Activated T-cell treated with anti-CD3 and anti-CD28 coated beads for 24 hours (primary cell): ENCODE measurements around the gene PADI3.
"Not testable (repeated sequence)": the region's sequence is repeated elsewhere in the genome, so short reads cannot be mapped to it uniquely, and the experiment has no call there.

Experiments used
- DNase-seq: peaks from one replicate; pipeline ENCODE4 v3.0.0-alpha.2; 2020; ENCODE audit warnings: low read depth

PADI3 gene

DNA sequence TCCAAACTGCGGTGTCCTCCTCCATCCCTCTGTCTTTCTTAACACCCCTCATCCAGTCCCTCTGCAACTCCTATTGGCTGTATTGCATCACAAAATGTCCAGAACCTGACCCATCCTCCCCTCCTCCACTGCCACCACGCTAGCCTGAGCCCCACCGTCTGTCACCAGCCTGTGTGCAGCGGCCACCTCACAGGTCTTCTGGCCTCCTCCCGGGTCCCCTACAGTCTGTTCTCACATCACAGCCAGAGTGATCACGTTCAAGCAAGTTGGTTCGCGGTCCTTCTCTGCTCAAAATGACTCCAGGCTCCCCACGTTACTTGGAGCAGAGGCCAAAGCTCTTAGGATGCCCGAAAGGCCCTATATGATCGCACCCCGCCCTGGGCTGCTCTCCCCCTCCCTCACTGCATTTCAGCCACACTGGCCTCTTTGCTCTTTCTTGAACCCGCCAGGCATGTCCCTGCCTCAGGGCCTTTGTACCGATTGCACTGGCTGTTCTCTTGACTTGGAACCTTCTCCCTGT is 56.7 kb downstream of the PADI3 start:
- DNase-seq = no peak

- no peak for DNase-seq
These were observed 57.5 kb downstream of the PADI3 start for GRCh38 chr1:17306407-17306806.

- no peak for DNase-seq
These were observed 58.0 kb downstream of the PADI3 start for GRCh38 chr1:17306921-17307320.

- no peak for DNase-seq
These were observed 58.4 kb downstream of the PADI3 start for GRCh38 chr1:17307329-17307728.

GRCh38 chr1:17307946-17308345 is 59.0 kb downstream of the PADI3 start, which contains the start of gene PADI4:
TSS of gene PADI4 (plus strand) at chr1:17308197. CDS start at chr1:17308223, 26 bp downstream.
- no peak for DNase-seq

DNA sequence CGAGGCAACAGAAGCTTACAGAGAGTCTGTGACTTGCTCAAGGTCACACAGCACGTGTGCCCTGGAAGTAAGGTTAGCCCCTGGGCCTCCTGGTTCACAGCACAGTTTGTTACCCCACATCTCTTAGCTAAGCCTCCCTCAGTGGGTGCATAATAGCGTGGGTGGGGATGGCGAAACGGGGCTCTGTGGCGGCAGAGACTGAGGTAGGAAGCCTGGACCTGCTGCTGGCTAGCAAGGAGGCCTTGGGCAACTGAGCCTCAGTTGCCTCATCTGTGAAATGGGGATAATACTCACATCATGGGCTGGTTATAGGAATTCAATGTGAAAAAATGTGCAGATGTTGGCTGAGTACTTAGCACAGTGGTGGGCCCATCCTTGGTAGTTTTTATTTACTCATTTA is 59.7 kb downstream of the PADI3 start:
- DNase-seq = no peak

GRCh38 chr1:17309426-17310067 is 60.6 kb downstream of the PADI3 start:
- no peak for DNase-seq

GRCh38 chr1:17310068-17310640 is 61.3 kb downstream of the PADI3 start:
- no peak for DNase-seq

DNA sequence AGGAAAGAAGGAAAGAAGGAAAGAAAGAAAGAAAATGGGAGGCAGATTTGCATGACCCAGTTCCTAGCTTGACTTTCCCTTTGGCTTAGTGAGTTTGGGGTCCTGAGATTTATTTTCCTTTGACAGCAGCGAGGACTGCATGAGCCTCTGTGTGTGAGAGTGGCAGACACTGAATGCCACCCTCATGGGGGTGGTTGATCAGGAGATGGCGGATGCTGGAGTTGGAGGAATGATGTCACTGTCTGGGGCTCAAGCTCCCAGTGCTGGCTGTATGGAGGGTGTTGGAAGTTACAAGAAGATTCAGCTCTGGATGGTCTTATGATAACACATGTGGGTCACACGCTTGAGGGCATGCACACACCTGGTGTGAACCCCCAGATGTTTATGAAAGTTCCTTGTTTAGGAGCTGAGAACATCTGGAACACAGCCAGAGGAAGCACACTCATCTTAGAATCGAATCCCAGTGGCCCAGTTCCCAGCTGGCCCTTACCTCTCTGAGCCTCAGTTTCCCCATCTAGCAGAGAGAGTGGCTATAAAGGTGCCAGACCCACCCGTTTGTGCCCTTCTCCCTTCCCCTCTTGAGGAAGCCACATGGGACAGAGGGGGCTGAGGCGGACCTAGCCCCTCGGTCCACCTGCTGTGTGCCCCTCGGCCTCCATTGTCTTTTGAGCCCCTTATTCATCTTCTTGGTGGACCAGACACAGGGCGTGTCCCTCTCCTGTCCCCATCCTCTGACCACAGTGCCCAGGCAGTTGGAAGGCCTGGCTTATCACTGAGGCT is 64.8 kb downstream of the PADI3 start:
- DNase-seq = no peak

DNA sequence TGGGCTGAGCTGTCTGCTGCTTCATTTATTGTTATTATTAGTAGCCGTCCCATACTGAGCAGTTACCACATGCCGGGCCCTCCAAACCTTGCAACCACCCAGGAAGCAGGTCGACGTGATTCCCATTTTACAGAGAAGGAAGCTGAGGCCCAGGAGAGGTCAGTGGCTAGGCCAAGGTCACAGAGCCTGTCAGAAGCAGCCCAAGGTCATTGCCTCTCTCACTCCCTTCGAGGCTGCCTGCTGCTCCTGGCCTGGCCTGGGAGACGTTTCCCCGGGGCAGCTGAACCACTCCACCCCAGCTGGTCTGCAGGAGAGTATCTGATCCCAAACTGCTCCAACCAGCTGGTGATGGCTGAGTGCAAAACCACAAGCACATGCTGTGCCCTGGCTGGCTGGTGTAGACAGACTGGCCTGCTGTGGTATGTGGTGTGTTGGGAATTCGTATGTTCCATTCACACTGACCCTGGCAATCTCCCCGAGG is 65.6 kb downstream of the PADI3 start:
- DNase-seq = no peak

GRCh38 chr1:17315542-17316130 is 66.7 kb downstream of the PADI3 start:
- DNase-seq = no peak

DNA sequence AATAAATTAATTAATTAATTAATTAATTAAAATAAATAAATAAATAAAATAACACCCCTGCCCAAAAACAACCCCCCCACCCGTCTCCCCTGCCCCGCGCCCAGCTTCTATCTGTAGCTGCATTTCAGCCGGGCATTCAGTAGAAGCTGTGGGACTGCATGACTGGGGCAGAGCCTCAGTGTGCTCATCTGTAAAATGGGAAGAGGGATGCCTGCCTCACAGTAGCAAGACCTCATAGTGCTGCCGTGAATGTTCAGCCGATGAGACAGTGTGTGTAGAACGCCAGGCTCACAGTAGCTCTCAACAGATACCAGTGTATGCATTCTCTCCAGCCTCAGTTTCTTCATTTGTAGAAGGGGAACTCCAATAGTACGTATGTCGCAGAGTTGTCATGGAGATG is 67.8 kb downstream of the PADI3 start:
- no peak for DNase-seq

GRCh38 chr1:17318262-17318661 is 69.4 kb downstream of the PADI3 start:
- DNase-seq = no peak

DNA sequence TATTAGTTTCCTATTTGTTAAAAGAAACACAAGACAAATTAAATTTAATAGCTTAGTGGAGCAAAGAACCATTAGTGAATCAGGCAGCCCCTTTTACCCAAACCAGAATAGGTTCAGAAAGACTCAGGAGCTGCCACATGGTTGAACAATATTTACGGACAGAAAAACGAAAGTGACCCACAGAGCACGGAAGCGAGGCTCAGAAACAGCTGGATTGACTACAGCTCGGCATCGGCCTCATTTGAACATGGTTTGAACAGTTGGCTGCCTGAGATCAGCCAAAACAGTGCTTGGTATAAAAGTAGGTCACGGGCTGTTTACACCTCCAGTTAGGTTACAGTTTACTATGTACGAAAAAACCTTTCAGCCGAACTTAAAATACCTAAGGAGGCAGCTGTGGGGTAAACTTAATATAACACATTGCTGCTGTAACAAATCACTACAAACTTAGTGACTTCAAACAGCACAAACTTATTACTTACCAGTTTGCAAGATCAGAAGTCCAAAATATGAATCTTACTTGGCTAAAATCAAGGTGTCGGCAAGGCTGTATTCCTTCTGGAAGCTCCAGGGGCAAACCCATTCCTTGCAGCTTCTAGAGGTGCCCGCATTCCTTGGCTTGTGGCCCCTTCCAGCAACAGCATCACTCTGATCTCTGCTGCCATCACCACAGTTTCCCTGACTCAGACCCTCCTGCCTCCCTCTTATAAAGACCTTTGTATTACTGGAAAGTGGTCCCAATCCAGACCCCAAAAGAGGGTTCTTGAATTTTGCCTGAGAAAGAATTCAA is 70.9 kb downstream of the PADI3 start:
- DNase-seq = no peak

- not testable (repeated sequence) for DNase-seq
These were observed 73.0 kb downstream of the PADI3 start for GRCh38 chr1:17321857-17322390.

DNA sequence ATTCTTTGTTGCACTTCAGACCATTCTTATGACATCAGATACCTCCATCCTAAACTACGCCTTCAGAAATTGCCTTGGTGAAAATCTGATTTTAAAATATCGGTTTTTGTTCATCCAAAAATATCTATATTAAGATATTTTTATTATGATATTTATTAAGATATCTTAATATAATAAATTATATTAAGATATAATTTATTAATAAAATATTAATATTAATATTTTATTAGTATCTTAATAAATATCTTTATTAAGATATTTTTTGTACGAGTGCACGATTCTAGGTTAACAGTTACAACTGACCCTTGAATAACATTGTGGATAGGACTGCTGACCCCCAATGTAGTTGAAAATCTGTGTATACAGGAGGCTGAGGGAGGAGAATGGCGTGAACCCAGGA is 80.0 kb downstream of the PADI3 start:
- no peak for DNase-seq

- no peak for DNase-seq
These were observed 80.7 kb downstream of the PADI3 start for GRCh38 chr1:17329610-17330009.

GRCh38 chr1:17330856-17331255 is 82.0 kb downstream of the PADI3 start:
- DNase-seq = no peak

DNA sequence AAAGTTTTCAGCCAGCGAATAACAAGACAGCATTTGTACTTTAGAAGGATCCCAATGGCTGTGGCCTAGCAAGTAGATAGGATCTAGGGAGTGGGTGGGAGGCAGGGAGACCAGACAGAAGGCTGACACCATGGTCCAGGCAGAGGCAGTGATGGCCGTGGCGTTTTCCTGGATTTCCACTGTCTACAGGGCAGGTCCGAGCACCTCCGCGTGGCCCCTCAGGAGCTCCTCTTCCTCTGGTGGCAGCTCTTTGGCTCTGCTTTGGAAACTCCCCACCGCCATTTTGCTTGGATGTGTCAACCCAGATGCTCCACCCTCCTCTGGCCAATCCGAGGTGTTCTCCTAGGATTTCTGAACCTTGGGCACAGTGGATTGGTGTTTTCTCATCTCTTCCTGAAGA is 84.2 kb downstream of the PADI3 start:
- no peak for DNase-seq
